ENCODE data around the gene GARRE1.
"Not testable (repeated sequence)": the region's sequence is repeated elsewhere in the genome, so short reads cannot be mapped to it uniquely, and the experiment has no call there.

Gene GARRE1

DNA sequence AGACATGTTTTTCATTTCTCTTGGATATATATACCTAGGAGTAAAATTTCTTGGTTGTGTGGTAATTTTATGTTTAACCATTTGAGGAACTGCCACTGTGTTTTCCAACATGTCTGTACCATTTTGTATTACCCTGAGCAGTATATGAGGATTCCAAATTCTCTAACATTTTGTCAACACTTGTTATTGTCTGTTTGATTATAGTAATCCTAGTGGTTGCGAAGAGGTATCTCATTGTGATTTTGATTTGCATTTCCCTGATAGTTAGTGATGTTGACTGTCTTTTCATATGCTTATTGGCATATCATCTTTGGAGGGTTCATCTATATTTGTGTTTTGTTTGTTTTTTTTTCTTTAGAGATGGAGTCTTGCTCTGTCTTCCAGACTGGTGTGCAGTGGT is 21.4 kb downstream of the GARRE1 start:
- in situ Hi-C loops (cut with HindIII; ENCODE audit: low sequenced_read_pairs): no loop called here
- no peak for DNase-seq (ENCODE audit: low read depth, low spot score)
- no peak for TF ChIP-seq CTCF (IDR thresholded peaks at IDR 0.05; ENCODE audit: low read depth, low read length)
- no peak overlapping the region for H3K4me3 ChIP-seq (ENCODE audit: low read depth, low read length)

- no peak overlapping the region for H3K4me3 ChIP-seq (ENCODE audit: low read depth, low read length)
- in situ Hi-C loops (cut with HindIII; ENCODE audit: low sequenced_read_pairs): no loop called here
- TF ChIP-seq CTCF (IDR thresholded peaks at IDR 0.05; ENCODE audit: low read depth, low read length): no peak
- DNase-seq (ENCODE audit: low read depth, low spot score): no peak
Measured at GRCh38 chr19:34276614-34277013, 22.3 kb downstream of the GARRE1 start.

DNA sequence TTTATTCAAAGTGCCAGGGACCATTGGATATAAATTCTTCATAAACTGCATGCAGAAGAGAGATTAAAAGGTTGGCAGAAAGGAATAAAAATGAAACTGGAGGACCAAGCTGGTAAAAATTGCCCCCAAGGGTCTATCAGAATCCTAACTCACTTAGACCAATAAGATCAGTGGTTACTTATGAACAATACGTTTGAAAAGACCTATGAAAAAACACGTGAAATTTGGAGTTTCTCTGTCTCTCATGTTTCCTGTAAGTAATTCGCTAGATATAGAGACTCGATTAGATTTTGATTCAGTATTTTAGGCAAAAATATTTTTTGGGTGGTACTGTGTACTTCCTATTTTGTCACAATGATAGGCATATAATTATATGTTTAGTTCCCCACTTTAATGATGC is 22.9 kb downstream of the GARRE1 start:
- TF ChIP-seq CTCF (IDR thresholded peaks at IDR 0.05; ENCODE audit: low read depth, low read length): no peak
- H3K4me3 ChIP-seq (ENCODE audit: low read depth, low read length): no peak overlapping the region
- no peak for DNase-seq (ENCODE audit: low read depth, low spot score)
- in situ Hi-C loops (cut with HindIII; ENCODE audit: low sequenced_read_pairs): no loop called here

GRCh38 chr19:34278783-34279182 is 24.4 kb downstream of the GARRE1 start:
- DNase-seq (ENCODE audit: low read depth, low spot score): no peak
- H3K4me3 ChIP-seq (ENCODE audit: low read depth, low read length): no peak overlapping the region
- TF ChIP-seq CTCF (IDR thresholded peaks at IDR 0.05; ENCODE audit: low read depth, low read length): no peak
- in situ Hi-C loops (cut with HindIII; ENCODE audit: low sequenced_read_pairs): no loop called here

DNA sequence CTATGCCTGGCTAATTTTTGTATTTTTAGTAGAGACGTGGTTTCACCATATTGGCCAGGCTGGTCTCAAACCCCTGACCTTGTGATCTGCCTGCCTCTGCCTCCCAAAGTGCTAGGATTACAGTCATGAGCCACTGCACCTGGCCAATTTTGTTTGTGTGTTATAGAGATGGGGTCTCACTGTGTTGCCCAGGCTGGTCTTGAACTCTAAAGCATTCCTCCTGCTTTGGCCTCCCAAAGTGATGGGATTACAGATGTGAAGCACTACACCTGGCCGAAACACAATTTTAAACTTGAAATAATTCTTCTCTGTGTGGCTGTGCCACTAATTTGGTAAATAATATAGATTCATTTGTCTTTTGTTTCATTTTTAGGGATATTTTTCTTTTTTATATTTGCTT is 27.1 kb downstream of the GARRE1 start:
- in situ Hi-C loops (cut with HindIII; ENCODE audit: low sequenced_read_pairs): not testable (repeated sequence)

DNA sequence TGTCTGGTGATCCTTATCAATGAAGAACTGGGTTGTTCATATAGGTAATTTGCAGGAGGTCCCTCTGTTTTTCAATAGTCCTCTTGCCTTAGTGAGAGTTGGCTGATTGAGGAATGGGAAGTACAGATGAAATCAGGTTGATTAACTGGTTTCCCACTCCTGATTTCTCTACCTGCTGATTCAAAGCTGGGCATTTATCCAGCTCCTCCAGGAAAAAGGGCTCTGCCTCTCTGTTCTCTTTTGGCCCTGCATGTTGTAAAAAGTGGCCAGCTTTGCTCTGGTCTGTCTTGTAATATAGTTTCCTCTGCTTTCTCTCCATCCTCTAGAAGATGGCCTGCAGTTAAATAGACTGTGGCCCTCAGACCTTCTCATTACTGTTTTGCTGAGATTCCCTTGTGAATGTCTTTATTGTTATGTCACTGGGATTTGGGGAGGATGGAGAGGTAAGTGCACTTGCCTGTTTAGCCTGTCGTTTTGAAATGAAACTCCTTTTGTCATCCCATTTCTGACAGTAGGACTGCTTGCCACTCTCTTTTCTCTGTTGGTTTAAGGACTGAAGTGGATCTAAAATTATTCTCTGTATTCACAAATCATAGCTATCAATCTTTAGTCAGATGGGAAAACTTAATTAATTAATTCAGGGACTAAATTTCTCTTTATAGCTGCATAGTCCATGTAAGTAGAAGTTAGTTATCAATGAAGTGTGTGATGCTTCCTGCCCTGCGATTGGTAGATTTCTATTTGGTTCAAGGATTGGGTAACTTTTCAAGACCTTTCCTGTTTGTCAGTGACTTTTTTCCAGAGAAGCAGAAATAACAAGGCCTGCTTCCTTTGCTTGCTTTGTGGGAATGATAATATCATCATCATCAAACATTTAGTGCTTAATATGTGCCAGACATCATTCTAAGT is 28.5 kb downstream of the GARRE1 start:
- TF ChIP-seq CTCF (IDR thresholded peaks at IDR 0.05; ENCODE audit: low read depth, low read length): no peak
- in situ Hi-C loops (cut with HindIII; ENCODE audit: low sequenced_read_pairs): no loop called here
- no peak overlapping the region for H3K4me3 ChIP-seq (ENCODE audit: low read depth, low read length)
- no peak for DNase-seq (ENCODE audit: low read depth, low spot score)

More for the DNA sequence above, 27.1 kb downstream of the GARRE1 start:
- DNase-seq (ENCODE audit: low read depth, low spot score); H3K4me3 ChIP-seq (ENCODE audit: low read depth, low read length): not testable (repeated sequence)

DNA sequence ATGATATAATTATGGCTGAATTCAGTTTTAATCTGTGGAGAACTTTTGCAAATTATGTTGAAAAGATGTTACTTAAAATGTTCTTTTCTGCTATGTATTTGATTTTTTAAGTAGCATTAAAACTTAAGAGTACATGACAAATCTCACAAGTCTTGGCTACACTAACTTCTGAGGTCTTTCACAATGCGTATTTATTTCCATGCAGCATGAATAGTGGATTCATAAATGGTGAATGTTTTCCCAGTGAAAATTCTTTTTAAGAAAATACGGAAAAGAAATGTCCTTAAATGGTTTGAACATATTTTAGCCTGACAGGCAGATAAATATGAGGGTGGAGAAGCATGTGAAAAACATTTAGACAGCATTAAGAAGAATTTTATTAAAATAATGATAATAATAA is 30.2 kb downstream of the GARRE1 start:
- no peak for TF ChIP-seq CTCF (IDR thresholded peaks at IDR 0.05; ENCODE audit: low read depth, low read length)
- in situ Hi-C loops (cut with HindIII; ENCODE audit: low sequenced_read_pairs): no loop called here
- DNase-seq (ENCODE audit: low read depth, low spot score): no peak
- H3K4me3 ChIP-seq (ENCODE audit: low read depth, low read length): no peak overlapping the region
